Activated CD4-positive, CD25-positive, alpha-beta regulatory T cell treated with anti-CD3 and anti-CD28 coated beads, Interleukin-2, amount 50 U/mL, for 72 hours (primary cell): ENCODE data around the gene GSDME.
"Not testable (repeated sequence)": the region's sequence is repeated elsewhere in the genome, so short reads cannot be mapped to it uniquely, and the experiment has no call there.

Experiments
- DNase-seq: peaks from one replicate; pipeline ENCODE4 v3.0.0; 2021

Gene GSDME

GRCh38 chr7:24739306-24739705, 18.0 kb downstream of the GSDME start:
- no peak for DNase-seq

- no peak for DNase-seq
Measured at GRCh38 chr7:24738577-24738976, 18.7 kb downstream of the GSDME start.

GRCh38 chr7:24737281-24737680, 20.0 kb downstream of the GSDME start:
- DNase-seq = no peak

GRCh38 chr7:24735594-24735993, 21.7 kb downstream of the GSDME start:
- DNase-seq = not testable (repeated sequence)

GRCh38 chr7:24734306-24734705, 23.0 kb downstream of the GSDME start:
- no peak for DNase-seq

GRCh38 chr7:24733414-24734060, 23.7 kb downstream of the GSDME start:
- no peak for DNase-seq

- no peak for DNase-seq
Measured at GRCh38 chr7:24732646-24733413, 24.4 kb downstream of the GSDME start.

- no peak for DNase-seq
Measured at GRCh38 chr7:24731313-24731712, 26.0 kb downstream of the GSDME start.

GRCh38 chr7:24730018-24730369, 27.3 kb downstream of the GSDME start:
- DNase-seq = no peak

GRCh38 chr7:24729365-24730017, 27.8 kb downstream of the GSDME start:
- no peak for DNase-seq

- no peak for DNase-seq
Measured at GRCh38 chr7:24728503-24729364, 28.5 kb downstream of the GSDME start.

- no peak for DNase-seq
Measured at GRCh38 chr7:24728121-24728500, 29.2 kb downstream of the GSDME start.

- no peak for DNase-seq
Measured at GRCh38 chr7:24727154-24728120, 29.8 kb downstream of the GSDME start.

- DNase-seq = no peak
Measured at GRCh38 chr7:24725554-24726241, 31.6 kb downstream of the GSDME start.

- no peak for DNase-seq
Measured at GRCh38 chr7:24724451-24725190, 32.6 kb downstream of the GSDME start.

- DNase-seq = no peak
Measured at GRCh38 chr7:24723178-24723530, 34.1 kb downstream of the GSDME start.

- no peak for DNase-seq
Measured at GRCh38 chr7:24722386-24723177, 34.7 kb downstream of the GSDME start.

GRCh38 chr7:24721481-24722001, 35.7 kb downstream of the GSDME start:
- no peak for DNase-seq

GRCh38 chr7:24720283-24720682, 37.0 kb downstream of the GSDME start:
- no peak for DNase-seq
